GM06990 (cell line): ENCODE data around the gene INPPL1.

Source experiments
- DNase-seq: peaks from one replicate; pipeline ENCODE4 v3.0.0-alpha.2; 2011; ENCODE audit not compliant: insufficient read length; ENCODE audit errors: extremely low read depth
- H3K27me3 ChIP-seq: replicated peaks from 2 replicates; pipeline ENCODE4 v1.6.0; 2011; ENCODE audit warnings: low read length; ENCODE audit not compliant: control insufficient read depth, insufficient read depth
- H3K36me3 ChIP-seq: 2 replicates; pipeline ENCODE4 v1.5.1; 2011; ENCODE audit warnings: low read length; ENCODE audit not compliant: control insufficient read depth, insufficient read depth
- H3K4me3 ChIP-seq: replicated peaks from 2 replicates; pipeline ENCODE4 v1.5.1; 2011; ENCODE audit warnings: low read depth, mild to moderate bottlenecking, control low read depth, low read length
- TF ChIP-seq, protein P1 (sequence below): IDR thresholded peaks from 2 replicates; pipeline ENCODE4 v1.5.1; 2011; ENCODE audit warnings: low read length, control low read depth, mild to moderate bottlenecking, inconsistent platforms; ENCODE audit not compliant: insufficient read depth, poor library complexity, severe bottlenecking

The INPPL1 gene

DNA sequence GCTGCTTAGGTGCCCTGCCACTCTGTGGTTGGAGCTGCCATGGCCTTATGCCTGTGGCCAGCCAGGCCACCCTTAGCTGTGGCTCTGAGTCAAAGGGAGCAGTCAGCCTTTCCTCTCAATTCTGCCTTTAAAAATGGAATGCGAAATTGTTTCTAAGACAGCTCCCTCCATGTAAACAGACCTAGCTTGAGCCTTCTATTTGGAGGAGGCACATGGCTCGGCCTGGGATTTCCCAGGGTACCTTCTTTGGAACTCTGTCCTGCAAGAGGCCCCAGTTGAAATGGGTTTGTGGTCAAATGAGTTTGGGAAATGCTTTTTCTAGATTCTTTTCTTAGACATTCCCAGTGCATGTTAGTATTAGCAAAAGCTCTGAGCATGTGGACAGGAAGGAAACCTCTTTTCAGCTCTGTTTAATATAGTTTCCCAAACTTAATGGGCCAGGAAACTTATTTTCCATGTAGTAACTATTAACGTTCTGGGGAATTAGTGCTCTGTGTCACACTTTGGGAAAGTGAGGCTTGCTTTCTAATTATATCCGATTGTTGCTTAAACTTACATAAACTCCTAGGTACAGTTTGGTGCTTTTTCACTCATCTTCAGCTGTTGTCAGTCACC, 11.6 kb downstream of the INPPL1 start:
- Histone ChIP-seq H3K36me3 (peaks cover 40% of the 10 kb centered on the region), H3K27me3 (peaks cover 2% of the 10 kb centered on the region)
- TF ChIP-seq, protein P1, sequence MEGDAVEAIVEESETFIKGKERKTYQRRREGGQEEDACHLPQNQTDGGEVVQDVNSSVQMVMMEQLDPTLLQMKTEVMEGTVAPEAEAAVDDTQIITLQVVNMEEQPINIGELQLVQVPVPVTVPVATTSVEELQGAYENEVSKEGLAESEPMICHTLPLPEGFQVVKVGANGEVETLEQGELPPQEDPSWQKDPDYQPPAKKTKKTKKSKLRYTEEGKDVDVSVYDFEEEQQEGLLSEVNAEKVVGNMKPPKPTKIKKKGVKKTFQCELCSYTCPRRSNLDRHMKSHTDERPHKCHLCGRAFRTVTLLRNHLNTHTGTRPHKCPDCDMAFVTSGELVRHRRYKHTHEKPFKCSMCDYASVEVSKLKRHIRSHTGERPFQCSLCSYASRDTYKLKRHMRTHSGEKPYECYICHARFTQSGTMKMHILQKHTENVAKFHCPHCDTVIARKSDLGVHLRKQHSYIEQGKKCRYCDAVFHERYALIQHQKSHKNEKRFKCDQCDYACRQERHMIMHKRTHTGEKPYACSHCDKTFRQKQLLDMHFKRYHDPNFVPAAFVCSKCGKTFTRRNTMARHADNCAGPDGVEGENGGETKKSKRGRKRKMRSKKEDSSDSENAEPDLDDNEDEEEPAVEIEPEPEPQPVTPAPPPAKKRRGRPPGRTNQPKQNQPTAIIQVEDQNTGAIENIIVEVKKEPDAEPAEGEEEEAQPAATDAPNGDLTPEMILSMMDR: no peak

DNA sequence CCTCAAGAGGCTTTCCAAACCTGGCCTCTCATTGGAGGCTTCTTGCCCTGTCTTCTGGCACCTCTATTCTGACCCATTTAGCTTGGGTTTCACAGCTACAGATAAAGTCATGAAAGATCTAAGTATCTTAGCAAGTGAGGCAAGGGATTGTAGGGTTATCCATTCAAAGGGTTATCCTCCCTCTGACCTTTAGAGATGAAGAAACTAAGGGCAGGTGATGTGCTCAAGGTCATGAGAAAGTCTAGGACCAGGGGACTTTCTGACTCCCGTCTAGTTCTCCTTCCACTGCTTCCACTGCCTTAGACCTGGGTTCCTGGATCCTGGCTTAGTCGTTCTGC, 12.2 kb downstream of the INPPL1 start:
- H3K36me3 ChIP-seq: peaks cover 36% of the 10 kb centered on the region
- TF ChIP-seq, protein P1: no peak
- no peak for DNase-seq
- H3K4me3 ChIP-seq: no peak overlapping the region
- H3K27me3 ChIP-seq: peaks cover 2% of the 10 kb centered on the region

More for the DNA sequence above, 11.6 kb downstream of the INPPL1 start:
- DNase-seq: no peak
- no peak overlapping the region for H3K4me3 ChIP-seq

DNA sequence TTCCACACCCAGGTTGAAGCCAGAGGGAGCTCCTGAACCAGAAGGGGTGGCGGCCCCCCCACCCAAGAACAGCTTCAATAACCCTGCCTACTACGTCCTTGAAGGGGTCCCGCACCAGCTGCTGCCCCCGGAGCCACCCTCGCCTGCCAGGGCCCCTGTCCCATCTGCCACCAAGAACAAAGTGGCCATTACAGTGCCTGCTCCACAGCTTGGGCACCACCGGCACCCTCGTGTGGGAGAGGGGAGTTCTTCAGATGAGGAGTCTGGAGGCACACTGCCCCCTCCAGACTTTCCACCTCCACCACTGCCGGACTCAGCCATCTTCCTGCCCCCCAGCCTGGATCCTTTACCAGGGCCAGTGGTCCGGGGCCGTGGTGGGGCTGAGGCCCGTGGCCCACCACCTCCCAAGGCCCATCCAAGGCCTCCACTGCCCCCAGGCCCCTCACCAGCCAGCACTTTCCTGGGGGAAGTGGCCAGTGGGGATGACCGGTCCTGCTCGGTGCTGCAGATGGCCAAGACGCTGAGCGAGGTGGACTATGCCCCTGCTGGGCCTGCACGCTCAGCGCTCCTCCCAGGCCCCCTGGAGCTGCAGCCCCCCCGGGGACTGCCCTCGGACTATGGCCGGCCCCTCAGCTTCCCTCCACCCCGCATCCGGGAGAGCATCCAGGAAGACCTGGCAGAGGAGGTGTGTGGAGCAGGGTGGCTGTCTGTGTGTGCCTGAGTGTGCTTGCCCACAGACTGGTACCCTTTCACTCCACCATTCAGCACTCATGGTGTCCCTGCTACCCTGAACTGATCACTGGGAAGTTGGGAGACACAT, 12.8 kb downstream of the INPPL1 start:
- TF ChIP-seq, protein P1: no peak
- H3K27me3 ChIP-seq: peaks cover 2% of the 10 kb centered on the region
- no peak for DNase-seq
- no peak overlapping the region for H3K4me3 ChIP-seq
- H3K36me3 ChIP-seq: peaks cover 33% of the 10 kb centered on the region

DNA sequence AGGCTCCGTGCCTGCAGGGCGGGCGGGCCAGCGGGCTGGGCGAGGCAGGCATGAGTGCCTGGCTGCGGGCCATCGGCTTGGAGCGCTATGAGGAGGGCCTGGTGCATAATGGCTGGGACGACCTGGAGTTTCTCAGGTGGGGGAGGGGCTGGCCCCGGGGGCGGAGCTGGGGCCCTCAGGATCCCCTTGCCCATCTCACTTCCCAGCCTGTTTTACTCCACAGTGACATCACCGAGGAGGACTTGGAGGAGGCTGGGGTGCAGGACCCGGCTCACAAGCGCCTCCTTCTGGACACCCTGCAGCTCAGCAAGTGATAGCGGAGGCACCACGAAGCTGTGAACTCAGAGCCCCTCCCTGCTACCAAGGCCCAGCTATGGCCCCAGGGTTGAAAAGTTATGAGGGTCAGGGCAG, 13.5 kb downstream of the INPPL1 start:
- peaks cover 29% of the 10 kb centered on the region for H3K36me3 ChIP-seq
- no peak for DNase-seq
- H3K4me3 ChIP-seq: no peak overlapping the region
- H3K27me3 ChIP-seq: peaks cover 2% of the 10 kb centered on the region
- TF ChIP-seq, protein P1: peak; percentile 87

DNA sequence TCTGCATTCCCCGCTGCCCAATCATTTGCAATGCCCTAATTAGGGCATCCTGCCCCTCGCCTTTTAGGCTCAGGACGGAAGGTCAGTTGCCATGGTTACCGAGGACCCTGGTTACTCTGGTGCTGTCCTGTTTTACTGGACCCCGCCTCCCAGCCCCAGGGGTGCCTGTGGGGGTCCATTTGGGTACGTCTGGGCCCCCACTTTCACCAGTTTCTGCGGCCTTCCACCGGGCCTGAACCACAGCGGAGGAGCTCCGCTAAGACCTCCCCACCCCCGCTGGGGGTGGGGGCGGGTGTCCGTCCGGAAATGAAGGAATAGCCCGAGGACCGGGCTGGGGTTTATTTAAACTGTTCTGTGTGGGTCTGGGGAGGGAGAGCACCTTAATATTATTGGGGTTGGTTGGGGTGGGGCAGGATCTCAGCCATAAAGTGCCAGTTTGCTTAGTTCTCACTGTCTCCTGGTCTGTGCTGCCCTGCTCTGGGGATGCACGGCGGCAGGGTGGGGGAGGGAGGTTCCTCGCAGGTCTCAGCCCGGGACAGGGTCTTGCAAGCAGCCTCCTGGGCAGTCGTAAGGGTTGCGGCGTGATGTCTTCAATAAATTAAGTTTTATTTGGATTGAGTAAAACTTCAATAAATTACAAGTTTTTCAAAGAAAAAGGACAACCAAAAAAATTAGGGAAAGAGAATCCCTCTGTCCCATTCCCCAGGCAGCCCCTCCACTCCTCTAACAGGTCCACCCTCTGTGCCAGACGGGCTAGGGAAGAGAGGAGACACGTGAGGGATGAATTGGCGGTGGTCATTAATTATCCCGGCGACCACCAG, 14.1 kb downstream of the INPPL1 start:
- Histone ChIP-seq H3K4me3 (no peak overlapping the region), H3K36me3 (peaks cover 25% of the 10 kb centered on the region), H3K27me3 (peaks cover 2% of the 10 kb centered on the region)
- TF ChIP-seq, protein P1: no peak
- DNase-seq: no peak
